IMR-90 (cell line): ENCODE data around the gene YJEFN3. TPM values are rescaled to one million over a fixed set of nuclear protein-coding genes. Genes with fewer than 3 reads are reported as not detected.

Experiments used
- ATAC-seq: fragments of 200-7000 bp; cut with Tn5 transposase; 2 replicates; pipeline ENCODE4 v1.9.1; 2020; ENCODE audit warnings: low read depth, mild to moderate bottlenecking, moderate library complexity
- BruUV-seq: library from RNA; stranded (reverse); fragments of 400-500 nt; replicated peaks from 2 replicates; lab custom pipeline; 2021; lab: Mats Ljungman, UMichigan
- CTCF ChIA-PET: fragments of 300-600 bp; formaldehyde crosslinking; extraction: SDS; loops from one replicate; lab custom pipeline; 2021; ENCODE audit warnings: antibody characterized with exemption; lab: Yijun Ruan, JAX
- POLR2A ChIA-PET: fragments of 300-600 bp; sonication (Branson Sonifier 250); formaldehyde crosslinking; loops from one replicate; lab custom pipeline; 2022; ENCODE audit warnings: antibody characterized with exemption; ENCODE audit not compliant: unreplicated experiment; lab: Charles Lee
- DNase-seq: peaks from one replicate; pipeline ENCODE4 v3.0.0; 2013
- H2AFZ ChIP-seq: replicated peaks from 2 replicates; pipeline ENCODE3; 2013; ENCODE audit warnings: low read length, mild to moderate bottlenecking; ENCODE audit not compliant: poor library complexity
- H2AK5ac ChIP-seq: 2 replicates; pipeline ENCODE4 v1.6.1; 2013; ENCODE audit warnings: low read depth, low read length, inconsistent platforms
- H2AK9ac ChIP-seq: replicated peaks from 2 replicates; pipeline ENCODE3; 2013; ENCODE audit warnings: mild to moderate bottlenecking, low read depth, low read length, moderate library complexity; ENCODE audit not compliant: poor library complexity
- H2BK120ac ChIP-seq: 2 replicates; pipeline ENCODE4 v1.6.1; 2013; ENCODE audit warnings: low read depth, low read length, inconsistent platforms
- H2BK15ac ChIP-seq: 3 replicates; pipeline ENCODE4 v1.6.1; 2013; ENCODE audit warnings: low read depth, low read length, inconsistent platforms
- H2BK20ac ChIP-seq: 2 replicates; pipeline ENCODE4 v1.6.1; 2013; ENCODE audit warnings: low read depth, mild to moderate bottlenecking, inconsistent platforms, low read length, moderate library complexity
- H2BK5ac ChIP-seq: 2 replicates; pipeline ENCODE4 v1.6.1; 2013; ENCODE audit warnings: mild to moderate bottlenecking, low read depth, low read length, inconsistent platforms; ENCODE audit not compliant: poor library complexity, severe bottlenecking
- H3K14ac ChIP-seq: replicated peaks from 2 replicates; pipeline ENCODE4 v1.6.1; 2013; ENCODE audit warnings: low read depth, low read length, inconsistent platforms
- H3K18ac ChIP-seq: 2 replicates; pipeline ENCODE4 v1.6.1; 2013; ENCODE audit warnings: low read depth, low read length, control low read depth
- H3K23ac ChIP-seq: 2 replicates; pipeline ENCODE4 v1.6.1; 2013; ENCODE audit warnings: low read depth, low read length, inconsistent platforms
- H3K27ac ChIP-seq: 2 replicates; pipeline ENCODE4 v1.5.1; 2013; ENCODE audit warnings: mild to moderate bottlenecking, control low read depth, low read length; ENCODE audit not compliant: insufficient read depth
- H3K27me3 ChIP-seq: 2 replicates; pipeline ENCODE4 v1.6.1; 2013; ENCODE audit warnings: low read length; ENCODE audit not compliant: control insufficient read depth, insufficient read depth
- H3K36me3 ChIP-seq: 2 replicates; pipeline ENCODE4 v1.6.1; 2013; ENCODE audit warnings: low read length, mixed read lengths; ENCODE audit not compliant: control insufficient read depth, insufficient read depth
- H3K4ac ChIP-seq: 2 replicates; pipeline ENCODE4 v1.6.1; 2013; ENCODE audit warnings: low read depth, low read length, inconsistent platforms
- H3K4me1 ChIP-seq: 2 replicates; pipeline ENCODE4 v1.6.1; 2013; ENCODE audit warnings: low read length, mixed read lengths; ENCODE audit not compliant: control insufficient read depth, insufficient read depth
- H3K4me2 ChIP-seq: 2 replicates; pipeline ENCODE4 v1.6.1; 2013; ENCODE audit warnings: low read depth, mild to moderate bottlenecking, control low read depth, low read length, moderate library complexity
- H3K4me3 ChIP-seq: 2 replicates; pipeline ENCODE4 v1.5.1; 2013; ENCODE audit warnings: low read depth, mild to moderate bottlenecking, control low read depth, low read length, moderate library complexity; ENCODE audit not compliant: insufficient read depth
- H3K56ac ChIP-seq: 2 replicates; pipeline ENCODE4 v1.6.1; 2013; ENCODE audit warnings: low read length, inconsistent platforms; ENCODE audit not compliant: insufficient read depth; ENCODE audit errors: extremely low read depth
- H3K79me1 ChIP-seq, 2 experiments: 2 replicates each; pipeline ENCODE4 v1.6.1; 2013; ENCODE audit warnings: low read length in 2 of 2, inconsistent platforms in 1 of 2, low read depth in 1 of 2
- H3K9ac ChIP-seq: 2 replicates; pipeline ENCODE4 v1.6.1; 2013; ENCODE audit warnings: low read depth, low read length, control low read depth
- H3K9me1 ChIP-seq: 2 replicates; pipeline ENCODE4 v1.6.1; 2013; ENCODE audit warnings: low read length, inconsistent platforms; ENCODE audit not compliant: insufficient read depth
- H3K9me3 ChIP-seq: 2 replicates; pipeline ENCODE4 v1.6.1; 2013; ENCODE audit warnings: low read length; ENCODE audit not compliant: control insufficient read depth, insufficient read depth
- H4K20me1 ChIP-seq: 2 replicates; pipeline ENCODE4 v1.6.1; 2013; ENCODE audit warnings: low read length, inconsistent platforms; ENCODE audit not compliant: insufficient read depth
- H4K5ac ChIP-seq: 2 replicates; pipeline ENCODE4 v1.6.1; 2013; ENCODE audit warnings: mild to moderate bottlenecking, low read depth, low read length, control low read depth
- H4K8ac ChIP-seq, 2 experiments: 2 replicates each; pipeline ENCODE4 v1.6.1; 2013; ENCODE audit warnings: low read depth in 2 of 2, low read length in 2 of 2, control low read depth in 1 of 2, inconsistent platforms in 1 of 2
- H4K91ac ChIP-seq: 2 replicates; pipeline ENCODE4 v1.6.1; 2013; ENCODE audit warnings: low read depth, low read length, inconsistent platforms; ENCODE audit not compliant: insufficient read depth
- BHLHE40 ChIP-seq: fragments of 150-350 bp; IDR thresholded peaks from 2 replicates; pipeline ENCODE4 v1.6.1; 2016; ENCODE audit warnings: mild to moderate bottlenecking, low read depth, low read length
- CEBPB ChIP-seq: IDR thresholded peaks from 2 replicates; pipeline ENCODE4 v1.6.1; 2012; ENCODE audit warnings: low read depth, low read length, improper control_type of control experiment
- CHD1 ChIP-seq: IDR thresholded peaks from 2 replicates; pipeline ENCODE4 v1.6.1; 2012; ENCODE audit warnings: low read depth, low read length, improper control_type of control experiment
- ELK1 ChIP-seq: fragments of 150-350 bp; IDR thresholded peaks from 2 replicates; pipeline ENCODE4 v1.6.1; 2016; ENCODE audit warnings: low read depth, mild to moderate bottlenecking, low read length, moderate library complexity, borderline replicate concordance
- FOS ChIP-seq: fragments of 150-350 bp; IDR thresholded peaks from 2 replicates; pipeline ENCODE4 v1.6.1; 2016; ENCODE audit warnings: low read depth, low read length
- MAFK ChIP-seq: IDR thresholded peaks from 2 replicates; pipeline ENCODE4 v1.6.1; 2012; ENCODE audit warnings: low read depth, low read length, improper control_type of control experiment
- MAZ ChIP-seq: IDR thresholded peaks from 2 replicates; pipeline ENCODE4 v1.6.1; 2012; ENCODE audit warnings: low read depth, mild to moderate bottlenecking, low read length, improper control_type of control experiment, moderate library complexity, borderline replicate concordance
- MXI1 ChIP-seq: IDR thresholded peaks from 2 replicates; pipeline ENCODE4 v1.6.1; 2012; ENCODE audit warnings: low read depth, mild to moderate bottlenecking, low read length, moderate library complexity, borderline replicate concordance
- NFE2L2 ChIP-seq: fragments of 150-350 bp; IDR thresholded peaks from 2 replicates; pipeline ENCODE4 v1.6.1; 2016; ENCODE audit warnings: low read depth, mild to moderate bottlenecking, low read length
- POLR2A ChIP-seq: IDR thresholded peaks from 2 replicates; pipeline ENCODE4 v1.6.1; 2012; ENCODE audit warnings: mild to moderate bottlenecking, low read depth, low read length
- RCOR1 ChIP-seq: IDR thresholded peaks from 2 replicates; pipeline ENCODE4 v1.6.1; 2012; ENCODE audit warnings: mild to moderate bottlenecking, low read length, improper control_type of control experiment; ENCODE audit not compliant: insufficient replicate concordance
- RFX5 ChIP-seq: IDR thresholded peaks from 2 replicates; pipeline ENCODE4 v1.8.0; 2012; ENCODE audit warnings: low read depth, mild to moderate bottlenecking, low read length, moderate library complexity
- SMC3 ChIP-seq: fragments of 150-350 bp; IDR thresholded peaks from 2 replicates; pipeline ENCODE4 v1.6.1; 2016; ENCODE audit warnings: low read depth, mild to moderate bottlenecking, antibody characterized with exemption, low read length, moderate library complexity
- WGBS, 2 experiments: methylation state at CpG; one replicate each; pipeline versions ENCODE4 v1.1.5 to v1.1.7; 2013; ENCODE audit warnings: missing lambda C conversion rate in 2 of 2; ENCODE audit not compliant: insufficient read length in 1 of 2; ENCODE audit errors: extremely low coverage in 2 of 2; 5-methylcytosine and 5-hydroxymethylcytosine counted together
- dilution Hi-C: fragments of 300-500 bp; cut with HindIII; formaldehyde crosslinking; loops from one replicate; pipeline ENCODE4 v1.14.3; 2018; ENCODE audit warnings: low sequenced_read_pairs; ENCODE audit not compliant: unreplicated experiment
- in situ Hi-C: fragments of 300-500 bp; cut with MboI; formaldehyde crosslinking; loops from 3 replicates; pipeline ENCODE4 v1.14.3; 2019; ENCODE audit warnings: low sequenced_read_pairs, inconsistent platforms, mixed read lengths
- intact Hi-C: fragments of 100-400 bp; cut with micrococcal nuclease; formaldehyde crosslinking; loops from 2 replicates; pipeline ENCODE4 v1.10.0; 2022
- polyA plus RNA-seq, 3 experiments: library from polyadenylated mRNA; depleted of rRNA; stranded (reverse); fragments of >200 nt; gene quantifications; 2 replicates each; pipeline ENCODE4 v1.2.3, GENCODE V29; 2012; ENCODE audit warnings: low replicate concordance in 1 of 3
- total RNA-seq: library from RNA; depleted of rRNA; stranded (reverse); fragments of >200 nt; gene quantifications from 2 replicates; pipeline ENCODE4 v1.2.3, GENCODE V29; 2012
- TF ChIP-seq, protein P1 (sequence below): conservative IDR thresholded peaks from 2 replicates; pipeline ENCODE4 v1.5.1; 2012; ENCODE audit warnings: mild to moderate bottlenecking, low read depth, low read length, improper control_type of control experiment
- TF ChIP-seq, protein P2 (sequence below): fragments of 150-350 bp; IDR thresholded peaks from 2 replicates; pipeline ENCODE4 v1.6.1; 2017; ENCODE audit warnings: mild to moderate bottlenecking, antibody characterized with exemption, low read length, low read depth

YJEFN3 gene
- total and polyA plus RNA-seq, 2 of the 4 experiments (the other 2 are of a cell fraction), result 0.72 to 4.0 TPM

- ATAC-seq (no peak), DNase-seq (no peak)
- Histone ChIP-seq H3K4me2 (no peak overlapping the region), H3K14ac (no peak overlapping the region), H4K20me1 (peaks cover 33% of the 10 kb centered on the region), H3K27ac (no peak overlapping the region), H3K27me3 (no peaks in the 10 kb centered on the region), H2AK5ac (no peak overlapping the region), H3K4me1 (peaks cover 6% of the 10 kb centered on the region), H4K5ac (no peak overlapping the region), H4K8ac (no peak overlapping the region), H2BK5ac (no peak overlapping the region), H2AFZ (no peak overlapping the region), H3K79me1 (peaks cover 12 to 40% of the 10 kb centered on the region in 2 experiments), H3K56ac (no peak overlapping the region), H3K9me1 (no peaks in the 10 kb centered on the region), H3K36me3 (peaks cover 26% of the 10 kb centered on the region), H3K4ac (no peak overlapping the region), H3K9me3 (no peaks in the 10 kb centered on the region), H4K91ac (no peak overlapping the region), H3K4me3 (no peak overlapping the region), H2AK9ac (no peak overlapping the region), H3K18ac (no peak overlapping the region), H3K23ac (no peak overlapping the region), H2BK120ac (no peak overlapping the region), H2BK20ac (no peak overlapping the region), H3K9ac (no peak overlapping the region), H2BK15ac (no peak overlapping the region)
- dilution Hi-C loops (no loop called here), in situ Hi-C loops (loop anchor here (25.0 kb wide), 1 partner anchor 437 kb away; no protein-coding TSS in a partner anchor), intact Hi-C loops (no loop called here)
- POLR2A ChIA-PET, result no interaction called here
- WGBS, 2 experiments, result 89% methylated on average over 17 of the region's 23 CpGs; no CpG with 5 or more reads in 1 of the 2 experiments
- BruUV-seq, result no TSS peak
- CTCF ChIA-PET, result no interaction called here
- TF ChIP-seq SMC3 (no peak), RFX5 (no peak), MAZ (no peak), FOS (no peak), ELK1 (no peak), CHD1 (no peak), MAFK (no peak), NFE2L2 (no peak), POLR2A (no peak), MXI1 (no peak), BHLHE40 (no peak), RCOR1 (no peak), CEBPB (no peak)
- TF ChIP-seq, protein P1, sequence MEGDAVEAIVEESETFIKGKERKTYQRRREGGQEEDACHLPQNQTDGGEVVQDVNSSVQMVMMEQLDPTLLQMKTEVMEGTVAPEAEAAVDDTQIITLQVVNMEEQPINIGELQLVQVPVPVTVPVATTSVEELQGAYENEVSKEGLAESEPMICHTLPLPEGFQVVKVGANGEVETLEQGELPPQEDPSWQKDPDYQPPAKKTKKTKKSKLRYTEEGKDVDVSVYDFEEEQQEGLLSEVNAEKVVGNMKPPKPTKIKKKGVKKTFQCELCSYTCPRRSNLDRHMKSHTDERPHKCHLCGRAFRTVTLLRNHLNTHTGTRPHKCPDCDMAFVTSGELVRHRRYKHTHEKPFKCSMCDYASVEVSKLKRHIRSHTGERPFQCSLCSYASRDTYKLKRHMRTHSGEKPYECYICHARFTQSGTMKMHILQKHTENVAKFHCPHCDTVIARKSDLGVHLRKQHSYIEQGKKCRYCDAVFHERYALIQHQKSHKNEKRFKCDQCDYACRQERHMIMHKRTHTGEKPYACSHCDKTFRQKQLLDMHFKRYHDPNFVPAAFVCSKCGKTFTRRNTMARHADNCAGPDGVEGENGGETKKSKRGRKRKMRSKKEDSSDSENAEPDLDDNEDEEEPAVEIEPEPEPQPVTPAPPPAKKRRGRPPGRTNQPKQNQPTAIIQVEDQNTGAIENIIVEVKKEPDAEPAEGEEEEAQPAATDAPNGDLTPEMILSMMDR, result no peak
- TF ChIP-seq, protein P2, sequence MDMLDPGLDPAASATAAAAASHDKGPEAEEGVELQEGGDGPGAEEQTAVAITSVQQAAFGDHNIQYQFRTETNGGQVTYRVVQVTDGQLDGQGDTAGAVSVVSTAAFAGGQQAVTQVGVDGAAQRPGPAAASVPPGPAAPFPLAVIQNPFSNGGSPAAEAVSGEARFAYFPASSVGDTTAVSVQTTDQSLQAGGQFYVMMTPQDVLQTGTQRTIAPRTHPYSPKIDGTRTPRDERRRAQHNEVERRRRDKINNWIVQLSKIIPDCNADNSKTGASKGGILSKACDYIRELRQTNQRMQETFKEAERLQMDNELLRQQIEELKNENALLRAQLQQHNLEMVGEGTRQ, result no peak
Measured at GRCh38 chr19:19525611-19526380, 2.9 kb upstream of the YJEFN3 start.
